PC-9 (cell line): ENCODE measurements around the gene ZDHHC11.

Source experiments
- CTCF ChIP-seq: fragments of 200-600 bp; sonication (generic); conservative IDR thresholded peaks from 2 replicates; pipeline ENCODE4 v1.6.1; 2017; ENCODE audit warnings: mixed run types, antibody characterized with exemption, mild to moderate bottlenecking, moderate library complexity
- EZH2 ChIP-seq: fragments of 200-600 bp; sonication (generic); IDR thresholded peaks from 2 replicates; pipeline ENCODE4 v1.8.0; 2017; ENCODE audit warnings: antibody characterized with exemption, low read depth

- TF ChIP-seq EZH2 (no peak), CTCF (no peak)
Observed at GRCh38 chr5:861442-862366, 10.9 kb upstream of the ZDHHC11 start.
